Measurements from ENCODE around the gene HTR7. TPM values are rescaled to one million over a fixed set of nuclear protein-coding genes. Genes with fewer than 3 reads are reported as not detected.
A peak's percentile ranks its signal among the peaks of the same experiment; 100 is the strongest.

Gene HTR7
- total RNA-seq, 2 experiments from 2014 or later: not detected

- Mint-ChIP-seq H3K27ac (no peak overlapping the region), H3K27me3 (peaks cover 11% of the 10 kb centered on the region), H3K4me1 (no peaks in the 10 kb centered on the region), H3K9me3 (peaks cover 6% of the 10 kb centered on the region), H3K36me3 (no peaks in the 10 kb centered on the region), H3K4me3 (no peak overlapping the region)
- DNase-seq: no peak
These were observed 57.5 kb downstream of the HTR7 start for GRCh38 chr10:90800232-90800796.

- peaks cover 7% of the 10 kb centered on the region for H3K9me3 Mint-ChIP-seq
- no peak overlapping the region for H3K4me3 Mint-ChIP-seq
- no peaks in the 10 kb centered on the region for H3K36me3 Mint-ChIP-seq
- no peak for DNase-seq
- H3K4me1 Mint-ChIP-seq: no peaks in the 10 kb centered on the region
- H3K27me3 Mint-ChIP-seq: peaks cover 14% of the 10 kb centered on the region
- H3K27ac Mint-ChIP-seq: no peak overlapping the region
These were observed 58.7 kb downstream of the HTR7 start for GRCh38 chr10:90799172-90799571.

GRCh38 chr10:90798482-90798881 is 59.4 kb downstream of the HTR7 start:
- peaks cover 7% of the 10 kb centered on the region for H3K9me3 Mint-ChIP-seq
- no peak for DNase-seq
- H3K4me3 Mint-ChIP-seq: no peak overlapping the region

GRCh38 chr10:90790422-90790821 is 67.4 kb downstream of the HTR7 start:
- Mint-ChIP-seq H3K4me1 (no peaks in the 10 kb centered on the region), H3K36me3 (no peaks in the 10 kb centered on the region), H3K27me3 (peaks cover 14% of the 10 kb centered on the region), H3K4me3 (no peak overlapping the region), H3K27ac (no peak overlapping the region), H3K9me3 (peaks cover 2% of the 10 kb centered on the region)
- no peak for DNase-seq

More at GRCh38 chr10:90798482-90798881, 59.4 kb downstream of the HTR7 start:
- H3K27ac Mint-ChIP-seq: no peak overlapping the region
- peaks cover 14% of the 10 kb centered on the region for H3K27me3 Mint-ChIP-seq
- H3K4me1 Mint-ChIP-seq: no peaks in the 10 kb centered on the region
- H3K36me3 Mint-ChIP-seq: no peaks in the 10 kb centered on the region

GRCh38 chr10:90788968-90789367 is 68.9 kb downstream of the HTR7 start:
- no peak for DNase-seq
- H3K4me3 Mint-ChIP-seq: no peak overlapping the region
- H3K4me1 Mint-ChIP-seq: no peaks in the 10 kb centered on the region
- H3K27ac Mint-ChIP-seq: no peak overlapping the region
- H3K9me3 Mint-ChIP-seq: no peaks in the 10 kb centered on the region
- H3K36me3 Mint-ChIP-seq: no peaks in the 10 kb centered on the region
- H3K27me3 Mint-ChIP-seq: peaks cover 10% of the 10 kb centered on the region

- Mint-ChIP-seq H3K4me3 (no peak overlapping the region), H3K36me3 (no peaks in the 10 kb centered on the region), H3K27ac (no peak overlapping the region), H3K27me3 (peaks cover 10% of the 10 kb centered on the region), H3K4me1 (no peaks in the 10 kb centered on the region), H3K9me3 (no peaks in the 10 kb centered on the region)
- no peak for DNase-seq
These were observed 69.7 kb downstream of the HTR7 start for GRCh38 chr10:90788199-90788491.

- Mint-ChIP-seq H3K27me3 (peaks cover 10% of the 10 kb centered on the region), H3K27ac (no peak overlapping the region), H3K36me3 (no peaks in the 10 kb centered on the region), H3K4me3 (no peak overlapping the region), H3K4me1 (no peaks in the 10 kb centered on the region), H3K9me3 (no peaks in the 10 kb centered on the region)
- DNase-seq: peak; percentile 4
These were observed 70.2 kb downstream of the HTR7 start for GRCh38 chr10:90787393-90788198.

- peaks cover 6% of the 10 kb centered on the region for H3K27me3 Mint-ChIP-seq
- H3K9me3 Mint-ChIP-seq: no peaks in the 10 kb centered on the region
- H3K4me1 Mint-ChIP-seq: no peaks in the 10 kb centered on the region
- H3K27ac Mint-ChIP-seq: no peak overlapping the region
- no peaks in the 10 kb centered on the region for H3K36me3 Mint-ChIP-seq
- no peak for DNase-seq
- H3K4me3 Mint-ChIP-seq: no peak overlapping the region
These were observed 72.1 kb downstream of the HTR7 start for GRCh38 chr10:90785782-90786181.

- Mint-ChIP-seq H3K9me3 (no peaks in the 10 kb centered on the region), H3K27me3 (peaks cover 6% of the 10 kb centered on the region), H3K27ac (no peak overlapping the region), H3K4me3 (no peak overlapping the region), H3K4me1 (no peaks in the 10 kb centered on the region), H3K36me3 (no peaks in the 10 kb centered on the region)
- DNase-seq: no peak
These were observed 73.1 kb downstream of the HTR7 start for GRCh38 chr10:90784771-90785170.

- Mint-ChIP-seq H3K9me3 (no peaks in the 10 kb centered on the region), H3K36me3 (no peaks in the 10 kb centered on the region), H3K27me3 (peaks cover 3% of the 10 kb centered on the region), H3K4me1 (no peaks in the 10 kb centered on the region), H3K4me3 (no peak overlapping the region), H3K27ac (no peak overlapping the region)
- no peak for DNase-seq
These were observed 77.4 kb downstream of the HTR7 start for GRCh38 chr10:90780488-90780887.

- Mint-ChIP-seq H3K27ac (no peak overlapping the region), H3K27me3 (peaks cover 3% of the 10 kb centered on the region), H3K4me3 (no peak overlapping the region), H3K9me3 (no peaks in the 10 kb centered on the region), H3K36me3 (no peaks in the 10 kb centered on the region), H3K4me1 (no peaks in the 10 kb centered on the region)
- no peak for DNase-seq
These were observed 78.3 kb downstream of the HTR7 start for GRCh38 chr10:90779548-90779947.

- Mint-ChIP-seq H3K4me3 (no peak overlapping the region), H3K27ac (no peak overlapping the region), H3K4me1 (no peaks in the 10 kb centered on the region), H3K27me3 (peaks cover 6% of the 10 kb centered on the region), H3K9me3 (no peaks in the 10 kb centered on the region), H3K36me3 (no peaks in the 10 kb centered on the region)
- no peak for DNase-seq
These were observed 80.2 kb downstream of the HTR7 start for GRCh38 chr10:90777621-90778020.

GRCh38 chr10:90775351-90776028 is 82.3 kb downstream of the HTR7 start:
- Mint-ChIP-seq H3K4me3 (no peak overlapping the region), H3K27ac (no peak overlapping the region), H3K27me3 (peaks cover 6% of the 10 kb centered on the region), H3K4me1 (no peaks in the 10 kb centered on the region), H3K36me3 (no peaks in the 10 kb centered on the region), H3K9me3 (no peaks in the 10 kb centered on the region)
- no peak for DNase-seq

- Mint-ChIP-seq H3K27ac (no peak overlapping the region), H3K36me3 (no peaks in the 10 kb centered on the region), H3K4me1 (no peaks in the 10 kb centered on the region), H3K27me3 (peaks cover 9% of the 10 kb centered on the region), H3K4me3 (no peak overlapping the region), H3K9me3 (peaks cover 3% of the 10 kb centered on the region)
- no peak for DNase-seq
These were observed 87.6 kb downstream of the HTR7 start for GRCh38 chr10:90769946-90770841.
